AG08396 (cell line): ENCODE results near the gene CUL4A.
A peak's percentile ranks its signal among the peaks of the same experiment; 100 is the strongest.
"Not testable (repeated sequence)": the region's sequence is repeated elsewhere in the genome, so short reads cannot be mapped to it uniquely, and the experiment has no call there.

Experiments used
- DNase-seq: peaks from one replicate; pipeline ENCODE4 v3.0.0; 2012; ENCODE audit warnings: low spot score, mixed read lengths

Gene CUL4A

GRCh38 chr13:113209336-113209758 is at the start of gene CUL4A:
TSS of gene CUL4A (plus strand) at chr13:113209613. CDS start at chr13:113209628, 15 bp downstream.
- DNase-seq = peak; percentile 89

GRCh38 chr13:113159701-113160100 is 49.7 kb upstream of the CUL4A start:
- DNase-seq = no peak

- no peak for DNase-seq
Measured at GRCh38 chr13:113160983-113161382, 48.4 kb upstream of the CUL4A start.

GRCh38 chr13:113161433-113161832 is 48.0 kb upstream of the CUL4A start:
- no peak for DNase-seq

GRCh38 chr13:113161975-113162374 is 47.4 kb upstream of the CUL4A start:
- DNase-seq = not testable (repeated sequence)

GRCh38 chr13:113162783-113163685 is 46.4 kb upstream of the CUL4A start:
- no peak for DNase-seq

- DNase-seq = no peak
Measured at GRCh38 chr13:113164492-113164891, 44.9 kb upstream of the CUL4A start.

- no peak for DNase-seq
Measured at GRCh38 chr13:113166266-113166665, 43.1 kb upstream of the CUL4A start.

- no peak for DNase-seq
Measured at GRCh38 chr13:113166681-113167080, 42.7 kb upstream of the CUL4A start.

GRCh38 chr13:113167155-113167554 is 42.3 kb upstream of the CUL4A start:
- no peak for DNase-seq

- DNase-seq = no peak
Measured at GRCh38 chr13:113167575-113167974, 41.8 kb upstream of the CUL4A start.

- DNase-seq = no peak
Measured at GRCh38 chr13:113168211-113168610, 41.2 kb upstream of the CUL4A start.

- no peak for DNase-seq
Measured at GRCh38 chr13:113169277-113170272, 39.8 kb upstream of the CUL4A start.

GRCh38 chr13:113170511-113170910 is 38.9 kb upstream of the CUL4A start:
- DNase-seq = no peak

- DNase-seq = no peak
Measured at GRCh38 chr13:113171250-113172125, 37.9 kb upstream of the CUL4A start.

GRCh38 chr13:113172419-113172926 is 36.9 kb upstream of the CUL4A start:
- DNase-seq = no peak

GRCh38 chr13:113176280-113176679 is 33.1 kb upstream of the CUL4A start:
- no peak for DNase-seq

- no peak for DNase-seq
Measured at GRCh38 chr13:113176822-113177221, 32.6 kb upstream of the CUL4A start.

GRCh38 chr13:113178070-113178895 is 31.1 kb upstream of the CUL4A start:
- DNase-seq = peak; percentile 92

- DNase-seq = no peak
Measured at GRCh38 chr13:113178896-113179167, 30.6 kb upstream of the CUL4A start.
